Measurements from ENCODE around the gene PLPP3.

DNA sequence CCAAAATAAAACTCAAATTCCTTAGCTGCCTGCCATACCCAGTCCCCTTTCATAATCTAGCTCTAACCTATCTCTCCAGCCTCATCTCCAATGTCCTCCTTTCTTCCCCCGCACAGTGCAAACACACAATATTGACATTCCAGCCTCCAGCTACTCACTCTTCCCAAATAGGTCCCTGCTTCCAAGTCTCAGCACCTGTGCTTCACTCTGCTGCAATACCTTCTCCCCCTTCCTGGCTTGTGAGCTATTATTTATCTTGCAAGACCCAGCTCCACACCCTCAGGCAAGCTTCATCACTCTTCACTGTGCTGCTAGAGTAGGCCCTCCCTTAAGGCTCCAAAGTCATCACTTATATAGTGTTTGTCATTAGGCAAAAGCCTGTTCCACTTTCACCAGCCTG, 9.7 kb downstream of the PLPP3 start:
- TF ChIP-seq, protein P1, sequence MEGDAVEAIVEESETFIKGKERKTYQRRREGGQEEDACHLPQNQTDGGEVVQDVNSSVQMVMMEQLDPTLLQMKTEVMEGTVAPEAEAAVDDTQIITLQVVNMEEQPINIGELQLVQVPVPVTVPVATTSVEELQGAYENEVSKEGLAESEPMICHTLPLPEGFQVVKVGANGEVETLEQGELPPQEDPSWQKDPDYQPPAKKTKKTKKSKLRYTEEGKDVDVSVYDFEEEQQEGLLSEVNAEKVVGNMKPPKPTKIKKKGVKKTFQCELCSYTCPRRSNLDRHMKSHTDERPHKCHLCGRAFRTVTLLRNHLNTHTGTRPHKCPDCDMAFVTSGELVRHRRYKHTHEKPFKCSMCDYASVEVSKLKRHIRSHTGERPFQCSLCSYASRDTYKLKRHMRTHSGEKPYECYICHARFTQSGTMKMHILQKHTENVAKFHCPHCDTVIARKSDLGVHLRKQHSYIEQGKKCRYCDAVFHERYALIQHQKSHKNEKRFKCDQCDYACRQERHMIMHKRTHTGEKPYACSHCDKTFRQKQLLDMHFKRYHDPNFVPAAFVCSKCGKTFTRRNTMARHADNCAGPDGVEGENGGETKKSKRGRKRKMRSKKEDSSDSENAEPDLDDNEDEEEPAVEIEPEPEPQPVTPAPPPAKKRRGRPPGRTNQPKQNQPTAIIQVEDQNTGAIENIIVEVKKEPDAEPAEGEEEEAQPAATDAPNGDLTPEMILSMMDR (IDR thresholded peaks at IDR 0.05), result no peak
- TF ChIP-seq RAD21 (IDR thresholded peaks at IDR 0.05; ENCODE audit: low read length), result no peak
- TF ChIP-seq, protein P2, sequence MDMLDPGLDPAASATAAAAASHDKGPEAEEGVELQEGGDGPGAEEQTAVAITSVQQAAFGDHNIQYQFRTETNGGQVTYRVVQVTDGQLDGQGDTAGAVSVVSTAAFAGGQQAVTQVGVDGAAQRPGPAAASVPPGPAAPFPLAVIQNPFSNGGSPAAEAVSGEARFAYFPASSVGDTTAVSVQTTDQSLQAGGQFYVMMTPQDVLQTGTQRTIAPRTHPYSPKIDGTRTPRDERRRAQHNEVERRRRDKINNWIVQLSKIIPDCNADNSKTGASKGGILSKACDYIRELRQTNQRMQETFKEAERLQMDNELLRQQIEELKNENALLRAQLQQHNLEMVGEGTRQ (IDR thresholded peaks at IDR 0.05; ENCODE audit: borderline replicate concordance, low read depth, low read length), result no peak
- TF ChIP-seq EP300 (IDR thresholded peaks at IDR 0.05; ENCODE audit: borderline replicate concordance in 1 of 2, low read depth in 1 of 2, low read length in 1 of 2), result no peak
- TF ChIP-seq SMC3 (IDR thresholded peaks at IDR 0.05; ENCODE audit: low read depth, low read length), result no peak
- TF ChIP-seq CHD2 (IDR thresholded peaks at IDR 0.05; ENCODE audit: low read length, partially characterized antibody), result no peak
- TF ChIP-seq YY1 (IDR thresholded peaks at IDR 0.05; ENCODE audit: low read depth), result no peak
- TF ChIP-seq MXI1 (IDR thresholded peaks at IDR 0.05; ENCODE audit: low read depth, low read length), result no peak
- no peak for TF ChIP-seq TAF1 (IDR thresholded peaks at IDR 0.05; ENCODE audit: borderline replicate concordance, low read depth, low read length)

Data from SK-N-SH (cell line).